ENCODE measurements around the gene SEC61A1.

SEC61A1 gene

GRCh38 chr3:128054367-128054766, 2.1 kb downstream of the SEC61A1 start:
- TF ChIP-seq CTCF (IDR thresholded peaks at IDR 0.05; ENCODE audit: low read depth, low read length, missing control alignments), result no peak
- H3K4me3 ChIP-seq (replicated peaks; ENCODE audit: low read depth, low read length), result peak overlapping the region; percentile 92
- no peak for DNase-seq (ENCODE audit: extremely low read depth, low read depth)

GRCh38 chr3:128056258-128056657, 4.0 kb downstream of the SEC61A1 start:
- no peak overlapping the region for H3K4me3 ChIP-seq (replicated peaks; ENCODE audit: low read depth, low read length)
- DNase-seq (ENCODE audit: extremely low read depth, low read depth), result no peak
- no peak for TF ChIP-seq CTCF (IDR thresholded peaks at IDR 0.05; ENCODE audit: low read depth, low read length, missing control alignments)

GRCh38 chr3:128060473-128061381, 8.5 kb downstream of the SEC61A1 start:
- H3K4me3 ChIP-seq (replicated peaks; ENCODE audit: low read depth, low read length), result no peak overlapping the region
- DNase-seq (ENCODE audit: extremely low read depth, low read depth), result peak; percentile 86
- no peak for TF ChIP-seq CTCF (IDR thresholded peaks at IDR 0.05; ENCODE audit: low read depth, low read length, missing control alignments)

- TF ChIP-seq CTCF (IDR thresholded peaks at IDR 0.05; ENCODE audit: low read depth, low read length, missing control alignments), result no peak
- no peak overlapping the region for H3K4me3 ChIP-seq (replicated peaks; ENCODE audit: low read depth, low read length)
- no peak for DNase-seq (ENCODE audit: extremely low read depth, low read depth)
These were observed 10.0 kb downstream of the SEC61A1 start for GRCh38 chr3:128062033-128062745.

GRCh38 chr3:128063865-128064264, 11.6 kb downstream of the SEC61A1 start:
- DNase-seq (ENCODE audit: extremely low read depth, low read depth), result no peak
- TF ChIP-seq CTCF (IDR thresholded peaks at IDR 0.05; ENCODE audit: low read depth, low read length, missing control alignments), result no peak
- H3K4me3 ChIP-seq (replicated peaks; ENCODE audit: low read depth, low read length), result no peak overlapping the region

- no peak for DNase-seq (ENCODE audit: extremely low read depth, low read depth)
- TF ChIP-seq CTCF (IDR thresholded peaks at IDR 0.05; ENCODE audit: low read depth, low read length, missing control alignments), result no peak
- H3K4me3 ChIP-seq (replicated peaks; ENCODE audit: low read depth, low read length), result no peak overlapping the region
These were observed 12.7 kb downstream of the SEC61A1 start for GRCh38 chr3:128064962-128065361.
